ENCODE results near the gene RPAIN. TPM values are rescaled to one million over a fixed set of nuclear protein-coding genes. Genes with fewer than 3 reads are reported as not detected.
A peak's percentile ranks its signal among the peaks of the same experiment; 100 is the strongest.

Gene RPAIN
- total and polyA plus RNA-seq, 7 experiments from 2014 or later = 30.4 to 81.1 (median 55.7) TPM

DNA sequence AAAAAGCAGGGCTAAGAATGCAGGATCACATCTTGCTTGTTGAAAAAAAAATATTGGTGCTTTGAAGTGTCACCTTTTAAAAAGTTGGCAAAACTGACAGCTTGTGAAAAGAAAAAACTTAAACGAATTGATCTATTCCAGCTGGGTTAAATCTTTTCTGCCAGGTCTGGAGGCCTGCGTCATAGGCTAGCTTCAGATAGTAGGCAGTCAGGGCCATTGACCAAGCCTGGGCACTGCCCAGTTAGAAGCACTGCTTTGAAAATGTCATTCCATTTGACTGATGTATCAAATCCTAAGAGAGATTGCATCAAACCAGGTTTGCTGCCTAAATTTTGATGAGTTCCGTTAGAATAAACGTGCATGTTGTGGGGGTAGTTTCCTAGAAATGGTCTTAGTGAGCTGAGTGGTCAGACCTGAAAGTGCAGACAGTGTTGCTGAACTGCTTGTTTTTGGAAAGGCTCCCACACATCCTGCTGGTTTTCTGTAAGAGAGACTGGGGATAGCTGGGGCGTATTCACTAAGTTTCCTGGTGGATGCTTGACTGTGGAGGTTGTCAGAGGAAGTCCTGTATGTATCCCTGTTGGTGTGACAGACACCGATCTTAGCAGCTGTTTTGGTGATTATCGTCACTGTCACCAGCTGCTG is 39.4 kb upstream of the RPAIN start:
- no peaks in the 10 kb centered on the region for H3K27me3 ChIP-seq (ENCODE audit: control insufficient read depth in 2 of 2, insufficient read depth in 2 of 2, low read length in 2 of 2)
- H3K4me3 Mint-ChIP-seq = no peak overlapping the region
- no peak overlapping the region for H3K4me3 ChIP-seq (ENCODE audit: low read length)
- H3K27ac Mint-ChIP-seq = peak overlapping the region in 6 of 9 donors; percentile 16 to 74 (median 62)
- peaks cover 20 to 92% (median 21%) of the 10 kb centered on the region in 3 experiments for H3K36me3 ChIP-seq (ENCODE audit: control insufficient read depth in 2 of 3, insufficient read depth in 3 of 3, low read length in 3 of 3)
- intact Hi-C loops (cut with micrococcal nuclease) = no loop called here
- H3K4me1 Mint-ChIP-seq = peaks cover 0 to 9% (median 3%) of the 10 kb centered on the region in 7 donors
- H3K27me3 Mint-ChIP-seq = no peaks in the 10 kb centered on the region
- no peak for DNase-seq
- ChIA-PET POLR2A (interaction anchor here (1.0 to 1.5 kb wide), 4 partner anchors 8 to 59 kb away, joined by 3 to 4 read pairs (median 4); partner anchors contain the start of gene C1QBP), CTCF (interaction anchor here (1.1 to 1.4 kb wide), 2 partner anchors 10 to 132 kb away, joined by 3 read pairs; no protein-coding TSS in a partner anchor)
- H3K27ac ChIP-seq (ENCODE audit: low read depth, low read length) = no peak overlapping the region
- H3K9me3 ChIP-seq (ENCODE audit: control insufficient read depth in 2 of 3, low read length in 3 of 3) = no peaks in the 10 kb centered on the region
- H3K4me1 ChIP-seq (ENCODE audit: control insufficient read depth in 2 of 2, insufficient read depth in 2 of 2, low read length in 2 of 2) = no peaks in the 10 kb centered on the region
- peaks cover 19 to 50% (median 38%) of the 10 kb centered on the region in 5 donors for H3K36me3 Mint-ChIP-seq
- no peaks in the 10 kb centered on the region for H3K9me3 Mint-ChIP-seq
- ATAC-seq = no peak

DNA sequence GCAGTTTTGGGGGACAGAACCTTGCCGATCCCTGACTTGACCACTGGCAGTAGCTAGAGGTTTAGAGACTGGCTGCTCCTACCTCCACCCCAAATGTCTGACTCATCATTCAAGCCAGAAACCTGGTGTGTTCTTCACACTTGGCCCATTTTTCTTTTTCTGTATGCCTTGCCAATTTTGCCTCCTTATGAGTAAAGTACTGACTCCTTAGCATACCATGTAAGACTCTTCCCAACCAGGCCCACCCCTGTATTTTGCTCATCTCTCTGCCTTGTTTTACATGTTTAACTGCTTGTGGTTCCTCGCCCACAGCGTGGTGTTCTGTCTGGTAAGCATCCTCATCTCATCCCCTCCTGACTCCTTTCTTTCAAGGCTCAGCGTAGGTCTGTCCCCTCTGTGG is 38.4 kb upstream of the RPAIN start:
- Mint-ChIP-seq H3K4me1 (peaks cover 0 to 9% (median 3%) of the 10 kb centered on the region in 7 donors), H3K4me3 (no peak overlapping the region), H3K9me3 (peaks cover 0 to 2% (median 0%) of the 10 kb centered on the region in 11 donors), H3K36me3 (peaks cover 19 to 53% (median 41%) of the 10 kb centered on the region in 5 donors), H3K27ac (peak overlapping the region in 4 of 9 donors; percentile 12 to 18 (median 15)), H3K27me3 (no peaks in the 10 kb centered on the region)
- H3K9me3 ChIP-seq (ENCODE audit: control insufficient read depth in 2 of 3, low read length in 3 of 3) = no peaks in the 10 kb centered on the region
- no peaks in the 10 kb centered on the region for H3K27me3 ChIP-seq (ENCODE audit: control insufficient read depth in 2 of 2, insufficient read depth in 2 of 2, low read length in 2 of 2)
- peaks cover 24 to 96% (median 28%) of the 10 kb centered on the region in 3 experiments for H3K36me3 ChIP-seq (ENCODE audit: control insufficient read depth in 2 of 3, insufficient read depth in 3 of 3, low read length in 3 of 3)
- H3K27ac ChIP-seq (ENCODE audit: low read depth, low read length) = no peak overlapping the region
- POLR2A ChIA-PET = interaction anchor here (0.6 to 1.5 kb wide), 7 partner anchors 9 to 1664 kb away, joined by 3 to 4 read pairs (median 3); partner anchors contain the start of gene C1QBP
- ATAC-seq (no peak), DNase-seq (no peak)
- H3K4me3 ChIP-seq (ENCODE audit: low read length) = no peak overlapping the region
- intact Hi-C loops (cut with micrococcal nuclease) = no loop called here
- no peaks in the 10 kb centered on the region for H3K4me1 ChIP-seq (ENCODE audit: control insufficient read depth in 2 of 2, insufficient read depth in 2 of 2, low read length in 2 of 2)
- CTCF ChIA-PET = interaction anchor here (1.4 kb wide), 1 partner anchor 132 kb away, joined by 3 read pairs; no protein-coding TSS in a partner anchor

DNA sequence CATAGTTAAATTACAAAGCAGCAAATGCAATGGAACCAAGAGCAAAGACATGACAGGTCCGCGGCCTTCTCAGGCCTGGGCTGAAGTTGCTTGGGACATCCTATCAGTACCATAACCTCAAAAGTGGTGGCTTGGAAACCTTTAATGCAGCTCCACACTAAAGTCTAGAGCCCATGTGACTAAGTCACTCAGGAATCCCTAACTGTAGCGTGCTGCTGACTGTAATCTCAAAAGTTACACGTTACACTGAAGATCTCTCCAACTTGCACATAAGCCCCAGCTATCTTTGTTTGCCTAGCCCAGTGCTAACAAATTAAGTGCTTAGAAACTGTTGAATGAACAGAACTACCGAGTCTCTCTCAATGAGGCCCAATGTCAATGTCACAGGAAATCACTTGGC is 28.3 kb upstream of the RPAIN start:
- Histone ChIP-seq H3K27ac (ENCODE audit: low read depth, low read length) (no peak overlapping the region), H3K36me3 (ENCODE audit: control insufficient read depth in 2 of 3, insufficient read depth in 3 of 3, low read length in 3 of 3) (peaks cover 34 to 90% (median 38%) of the 10 kb centered on the region in 3 experiments), H3K4me3 (ENCODE audit: low read length) (no peak overlapping the region), H3K27me3 (ENCODE audit: control insufficient read depth in 2 of 2, insufficient read depth in 2 of 2, low read length in 2 of 2) (no peaks in the 10 kb centered on the region), H3K4me1 (ENCODE audit: control insufficient read depth in 2 of 2, insufficient read depth in 2 of 2, low read length in 2 of 2) (peaks cover 4 to 8% of the 10 kb centered on the region in 2 donors), H3K9me3 (ENCODE audit: control insufficient read depth in 2 of 3, low read length in 3 of 3) (no peaks in the 10 kb centered on the region)
- ChIA-PET CTCF (no interaction called here), POLR2A (interaction anchor here (0.6 to 1.0 kb wide), 3 partner anchors 10 to 611 kb away, joined by 3 to 5 read pairs (median 3); no protein-coding TSS in a partner anchor)
- Mint-ChIP-seq H3K27ac (peak overlapping the region in 3 of 9 donors; percentile 34 to 63 (median 58)), H3K36me3 (peaks cover 20 to 63% (median 40%) of the 10 kb centered on the region in 5 donors), H3K4me1 (peaks cover 5 to 15% (median 8%) of the 10 kb centered on the region in 7 donors), H3K4me3 (no peak overlapping the region), H3K27me3 (no peaks in the 10 kb centered on the region), H3K9me3 (peaks cover 0 to 4% (median 0%) of the 10 kb centered on the region in 11 donors)
- intact Hi-C loops (cut with micrococcal nuclease) = no loop called here
- ATAC-seq = no peak
- DNase-seq = no peak

DNA sequence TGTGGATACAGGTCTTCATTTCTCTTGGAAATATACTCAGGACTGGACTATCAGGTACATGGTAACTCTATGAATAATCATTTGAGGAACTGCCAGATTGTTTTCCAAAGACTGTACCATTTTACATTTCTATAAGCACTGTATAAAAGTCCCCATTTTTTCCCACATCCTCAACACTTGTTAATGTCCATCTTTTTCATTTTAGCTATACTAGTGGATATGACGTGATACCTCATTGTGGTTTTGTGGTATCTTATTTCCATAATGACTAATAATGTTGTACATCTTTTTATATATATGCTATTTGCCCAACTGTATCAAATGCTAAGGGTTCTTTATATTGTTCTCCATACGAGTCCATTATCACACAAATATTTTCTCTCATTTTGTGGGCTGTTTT is 23.4 kb upstream of the RPAIN start:
- Histone ChIP-seq H3K27me3 (ENCODE audit: control insufficient read depth in 2 of 2, insufficient read depth in 2 of 2, low read length in 2 of 2) (no peaks in the 10 kb centered on the region), H3K4me1 (ENCODE audit: control insufficient read depth in 2 of 2, insufficient read depth in 2 of 2, low read length in 2 of 2) (no peaks in the 10 kb centered on the region), H3K27ac (ENCODE audit: low read depth, low read length) (no peak overlapping the region), H3K36me3 (ENCODE audit: control insufficient read depth in 2 of 3, insufficient read depth in 3 of 3, low read length in 3 of 3) (peaks cover 22 to 86% (median 26%) of the 10 kb centered on the region in 3 experiments), H3K4me3 (ENCODE audit: low read length) (no peak overlapping the region), H3K9me3 (ENCODE audit: control insufficient read depth in 2 of 3, low read length in 3 of 3) (no peaks in the 10 kb centered on the region)
- ChIA-PET POLR2A (interaction anchor here (1.0 kb wide), 1 partner anchor 9 kb away, joined by 5 read pairs; no protein-coding TSS in a partner anchor), CTCF (no interaction called here)
- Mint-ChIP-seq H3K4me3 (no peak overlapping the region), H3K36me3 (peaks cover 16 to 44% (median 34%) of the 10 kb centered on the region in 5 donors), H3K27ac (peak overlapping the region in 2 of 9 donors; percentile 2 to 13), H3K4me1 (peaks cover 0 to 4% (median 0%) of the 10 kb centered on the region in 7 donors), H3K9me3 (no peaks in the 10 kb centered on the region), H3K27me3 (no peaks in the 10 kb centered on the region)
- intact Hi-C loops (cut with micrococcal nuclease) = no loop called here
- DNase-seq (no peak), ATAC-seq (no peak)

DNA sequence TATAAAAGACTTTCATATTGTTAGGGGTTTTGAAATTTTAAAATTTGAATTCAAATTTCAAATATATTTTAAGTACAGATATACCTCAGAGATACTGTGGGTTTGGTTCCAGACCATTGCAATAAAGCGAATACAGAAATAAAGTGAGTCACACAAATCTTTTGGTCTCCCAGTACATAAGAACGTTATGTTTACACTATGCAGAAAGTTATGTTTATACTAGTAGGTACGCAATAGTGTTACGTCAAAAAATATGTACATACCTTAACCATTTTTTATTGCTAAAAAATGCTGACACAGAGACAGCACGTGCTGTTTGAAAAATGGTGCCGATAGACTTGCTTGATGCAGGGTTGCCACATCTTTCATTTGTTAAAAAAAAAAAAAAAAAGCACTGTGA is 20.2 kb upstream of the RPAIN start:
- H3K36me3 Mint-ChIP-seq = peaks cover 0 to 34% (median 28%) of the 10 kb centered on the region in 5 donors
- peaks cover 13 to 87% (median 30%) of the 10 kb centered on the region in 3 experiments for H3K36me3 ChIP-seq (ENCODE audit: control insufficient read depth in 2 of 3, insufficient read depth in 3 of 3, low read length in 3 of 3)
- intact Hi-C loops (cut with micrococcal nuclease) = no loop called here

DNA sequence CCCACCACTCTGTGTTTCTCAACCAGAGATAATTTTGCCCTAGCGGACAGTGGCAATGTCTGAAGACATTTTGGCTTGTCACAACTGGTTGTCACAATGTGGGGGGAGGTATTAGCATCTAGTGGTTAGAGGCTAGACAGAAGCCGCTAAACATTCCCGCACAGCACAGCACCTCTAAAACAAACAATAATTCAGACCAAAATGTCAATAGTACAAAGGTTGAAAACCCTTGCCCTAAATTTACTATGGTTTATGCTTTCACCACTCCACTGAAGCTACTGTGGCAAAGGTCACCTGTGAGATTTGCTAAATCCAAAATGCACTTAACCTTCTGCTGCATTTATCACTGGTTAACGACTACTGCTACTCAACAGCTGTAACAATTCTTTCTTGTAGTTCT is 14.6 kb upstream of the RPAIN start:
- intact Hi-C loops (cut with micrococcal nuclease) = no loop called here
- no peaks in the 10 kb centered on the region for H3K27me3 ChIP-seq (ENCODE audit: control insufficient read depth in 2 of 2, insufficient read depth in 2 of 2, low read length in 2 of 2)
- DNase-seq = no peak
- Mint-ChIP-seq H3K27me3 (no peaks in the 10 kb centered on the region), H3K4me3 (no peak overlapping the region), H3K36me3 (peaks cover under 1 to 26% (median 22%) of the 10 kb centered on the region in 5 donors), H3K4me1 (peaks cover 8 to 14% (median 10%) of the 10 kb centered on the region in 7 donors), H3K27ac (no peak overlapping the region), H3K9me3 (no peaks in the 10 kb centered on the region)
- POLR2A ChIA-PET = interaction anchor here (1.2 kb wide), 1 partner anchor 8 kb away, joined by 5 read pairs; no protein-coding TSS in a partner anchor
- H3K9me3 ChIP-seq (ENCODE audit: control insufficient read depth in 2 of 3, low read length in 3 of 3) = no peaks in the 10 kb centered on the region
- no peak overlapping the region for H3K4me3 ChIP-seq (ENCODE audit: low read length)
- H3K4me1 ChIP-seq (ENCODE audit: control insufficient read depth in 2 of 2, insufficient read depth in 2 of 2, low read length in 2 of 2) = no peaks in the 10 kb centered on the region
- no peak overlapping the region for H3K27ac ChIP-seq (ENCODE audit: low read depth, low read length)
- H3K36me3 ChIP-seq (ENCODE audit: control insufficient read depth in 2 of 3, insufficient read depth in 3 of 3, low read length in 3 of 3) = peaks cover 36 to 91% (median 48%) of the 10 kb centered on the region in 3 experiments
- CTCF ChIA-PET = no interaction called here
- no peak for ATAC-seq

More for the DNA sequence above, 20.2 kb upstream of the RPAIN start:
- Mint-ChIP-seq H3K27ac (no peak overlapping the region), H3K4me3 (no peak overlapping the region), H3K4me1 (peaks cover 0 to 5% (median 0%) of the 10 kb centered on the region in 7 donors), H3K27me3 (no peaks in the 10 kb centered on the region), H3K9me3 (no peaks in the 10 kb centered on the region)
- DNase-seq = no peak
- H3K4me3 ChIP-seq (ENCODE audit: low read length) = no peak overlapping the region
- no peaks in the 10 kb centered on the region for H3K9me3 ChIP-seq (ENCODE audit: control insufficient read depth in 2 of 3, low read length in 3 of 3)
- no peak for ATAC-seq
- POLR2A ChIA-PET = interaction anchor here (1.4 kb wide), 1 partner anchor 86 kb away, joined by 3 read pairs; the partner anchor contains the start of gene DERL2
- no peak overlapping the region for H3K27ac ChIP-seq (ENCODE audit: low read depth, low read length)
- no peaks in the 10 kb centered on the region for H3K4me1 ChIP-seq (ENCODE audit: control insufficient read depth in 2 of 2, insufficient read depth in 2 of 2, low read length in 2 of 2)
- H3K27me3 ChIP-seq (ENCODE audit: control insufficient read depth in 2 of 2, insufficient read depth in 2 of 2, low read length in 2 of 2) = no peaks in the 10 kb centered on the region
- CTCF ChIA-PET = no interaction called here

Measured in naive thymus-derived CD4-positive, alpha-beta T cell (primary cell).